GM18499 (cell line): ENCODE measurements around the gene TGFBR3.
"Not testable (repeated sequence)": the region's sequence is repeated elsewhere in the genome, so short reads cannot be mapped to it uniquely, and the experiment has no call there.

ENCODE experiments used
- ATAC-seq: cut with Tn5 transposase; IDR thresholded peaks from one replicate; pipeline ENCODE4 v1.9.1; 2021; ENCODE audit warnings: moderate number of reproducible peaks; ENCODE audit not compliant: insufficient read depth, unreplicated experiment

The TGFBR3 gene

GRCh38 chr1:91852011-91852410 lies 33.9 kb downstream of the TGFBR3 start:
- not testable (repeated sequence) for ATAC-seq

DNA sequence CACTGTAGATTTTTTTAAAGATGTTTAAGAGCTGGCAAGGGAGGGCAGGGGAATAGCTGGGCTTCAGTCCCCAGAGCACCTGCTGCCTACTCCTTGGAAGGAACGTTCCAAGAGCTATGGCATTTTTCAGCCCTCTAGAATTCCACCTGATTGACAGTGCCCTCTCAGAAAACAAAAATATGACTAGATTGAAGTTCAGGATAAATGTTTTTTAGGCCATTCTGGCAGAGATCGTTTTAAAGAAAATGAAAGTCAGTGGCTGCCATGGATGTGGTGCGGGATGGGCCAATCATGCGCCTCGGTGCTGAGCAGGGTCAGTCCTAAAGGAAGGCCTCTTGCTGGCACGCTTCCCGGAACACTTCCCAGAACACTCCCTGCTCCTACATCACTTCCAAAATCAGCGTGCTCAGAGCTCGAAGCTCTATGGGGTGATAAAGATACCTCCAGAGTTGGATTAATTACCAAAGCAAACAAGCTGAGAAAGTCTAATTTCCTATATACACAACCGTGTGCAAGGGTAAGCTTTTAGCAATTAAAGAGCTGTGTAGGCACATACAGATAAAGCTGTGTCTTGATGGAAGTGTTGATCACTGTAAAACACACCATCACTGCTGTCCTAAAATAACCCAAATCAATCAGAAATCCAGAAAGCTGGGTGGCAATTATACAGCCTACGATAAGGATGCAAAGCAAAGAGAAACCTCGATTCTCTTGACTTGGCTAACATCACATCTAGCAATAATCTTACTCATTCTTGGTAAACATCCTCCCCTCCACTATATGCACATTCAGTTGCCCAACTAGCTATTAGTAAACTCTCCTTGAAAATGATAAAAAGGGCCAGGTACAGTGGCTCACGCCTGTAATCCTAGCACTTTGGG lies 34.6 kb downstream of the TGFBR3 start:
- no peak for ATAC-seq

DNA sequence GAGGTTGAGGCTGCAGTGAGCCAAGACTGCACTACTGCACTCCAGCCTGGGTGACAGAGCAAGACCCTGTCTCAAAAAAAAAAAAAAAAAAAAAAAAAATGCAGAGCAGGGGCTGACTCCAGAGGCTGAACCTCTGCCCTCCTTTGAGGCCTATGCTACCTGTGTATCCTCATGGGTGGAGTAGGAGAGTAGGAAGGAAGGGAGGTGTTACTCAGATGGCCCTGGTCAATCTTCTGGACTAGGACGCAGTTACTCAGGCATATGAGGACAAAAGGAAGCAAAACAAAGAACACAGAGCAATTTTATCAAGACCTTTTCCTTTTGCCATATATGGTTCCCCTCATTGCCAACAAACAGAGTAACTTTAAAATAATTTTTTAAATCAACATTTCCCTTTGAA lies 35.2 kb downstream of the TGFBR3 start:
- ATAC-seq: no peak

DNA sequence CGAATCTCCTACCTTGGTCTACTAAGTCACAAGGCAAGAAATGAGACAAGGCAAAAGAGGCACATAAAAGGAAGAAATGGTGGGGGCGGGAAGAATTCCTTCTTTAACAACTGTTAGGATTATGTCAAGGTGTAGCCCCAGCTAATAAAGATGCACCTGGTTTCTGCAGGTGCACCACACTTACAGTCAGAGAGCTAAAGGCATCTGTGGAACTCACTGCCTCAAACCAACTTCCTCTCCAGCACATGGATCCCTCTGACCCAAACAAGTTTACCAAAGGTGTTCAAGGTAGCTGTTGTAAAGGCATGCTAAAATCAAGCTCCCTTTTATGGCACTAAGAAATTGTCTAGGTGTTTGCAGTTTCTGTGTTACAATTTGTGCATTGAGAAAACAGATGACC lies 38.1 kb downstream of the TGFBR3 start:
- no peak for ATAC-seq

GRCh38 chr1:91846639-91847013 lies 39.3 kb downstream of the TGFBR3 start:
- no peak for ATAC-seq

DNA sequence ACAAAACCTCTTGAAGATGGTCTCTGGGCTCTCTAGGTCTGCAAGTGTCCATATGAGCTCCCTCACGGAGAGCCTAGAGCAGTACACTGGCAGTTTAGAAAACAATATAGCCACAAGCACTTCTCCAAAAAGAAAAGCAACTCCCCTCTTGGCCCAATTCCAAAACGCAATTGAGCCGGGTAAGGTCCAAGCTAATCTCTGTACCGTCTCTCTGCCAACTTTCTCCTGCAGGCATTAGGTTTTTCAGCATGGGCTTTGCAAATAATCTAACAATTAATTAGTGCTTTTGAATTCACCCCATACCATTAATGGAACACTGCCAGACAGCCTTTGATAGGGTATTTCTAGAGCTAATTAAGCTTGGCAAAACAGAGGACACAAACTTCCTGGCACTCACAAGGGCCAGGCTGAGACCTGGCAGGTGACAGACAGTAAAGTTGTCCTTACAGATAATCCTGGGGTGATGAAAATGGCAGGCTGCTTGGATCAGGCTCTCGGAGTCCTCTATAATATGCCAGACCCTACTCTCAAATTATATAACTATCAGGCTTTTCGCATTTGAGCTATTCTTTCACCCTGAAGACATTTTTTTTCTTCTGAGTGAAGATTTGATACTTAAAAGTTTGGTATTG lies 39.8 kb downstream of the TGFBR3 start:
- ATAC-seq: no peak

GRCh38 chr1:91844862-91845528 lies 41.0 kb downstream of the TGFBR3 start:
- no peak for ATAC-seq

- ATAC-seq: no peak
These were observed 42.1 kb downstream of the TGFBR3 start for GRCh38 chr1:91843843-91844242.

DNA sequence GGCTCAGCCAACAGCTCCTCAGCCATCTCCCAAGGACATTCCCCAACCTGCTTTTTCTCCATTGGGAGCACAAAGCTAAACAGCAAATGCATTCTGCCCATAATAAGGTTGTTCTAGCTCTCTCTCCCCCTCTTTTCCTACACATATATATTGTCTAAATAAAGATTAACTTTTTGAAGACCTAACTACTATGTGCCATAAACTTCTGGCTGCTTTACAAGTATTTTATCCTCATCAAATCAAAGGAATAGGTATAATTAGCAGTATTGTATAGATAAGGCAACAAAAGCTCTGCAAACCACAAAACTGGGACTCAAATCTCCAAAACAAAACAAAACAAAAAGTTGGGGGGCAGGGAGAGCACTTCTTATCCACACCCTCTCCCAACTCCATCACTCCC lies 43.4 kb downstream of the TGFBR3 start:
- ATAC-seq: no peak

DNA sequence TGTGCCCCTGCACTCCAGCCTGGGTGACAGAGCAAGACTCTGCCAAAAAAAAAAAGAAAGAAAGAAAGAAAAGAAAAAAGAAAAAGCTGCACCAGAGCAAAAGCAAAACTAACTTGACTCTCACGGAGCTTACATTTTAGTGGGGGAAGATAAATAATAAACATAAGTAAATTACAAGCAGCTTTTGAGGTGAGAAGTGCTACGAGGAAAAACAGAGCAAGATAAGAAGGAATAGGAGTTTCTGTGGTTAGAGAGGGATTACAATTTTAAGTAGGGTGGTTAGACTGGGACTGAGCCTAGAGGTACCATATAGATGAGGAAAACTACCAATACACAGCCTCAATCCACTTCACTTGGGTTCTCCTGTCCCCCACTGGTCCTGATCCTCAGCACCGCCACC lies 43.9 kb downstream of the TGFBR3 start:
- no peak for ATAC-seq

DNA sequence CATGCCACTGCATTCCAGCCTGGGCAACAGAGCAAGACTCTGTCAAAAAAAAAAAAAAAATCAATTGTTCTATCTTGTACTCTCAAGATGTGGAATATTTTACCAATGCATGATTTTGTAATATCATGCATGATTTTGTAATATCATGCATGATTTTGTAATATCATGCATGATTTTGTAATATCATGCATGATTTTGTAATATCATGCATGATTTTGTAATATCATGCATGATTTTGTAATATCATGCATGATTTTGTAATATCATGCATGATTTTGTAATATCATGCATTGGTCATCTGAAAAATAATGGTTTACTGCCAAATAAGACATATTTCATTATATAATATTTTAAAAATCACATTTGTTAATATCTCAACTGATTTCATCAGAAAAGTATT lies 45.7 kb downstream of the TGFBR3 start:
- ATAC-seq: not testable (repeated sequence)

DNA sequence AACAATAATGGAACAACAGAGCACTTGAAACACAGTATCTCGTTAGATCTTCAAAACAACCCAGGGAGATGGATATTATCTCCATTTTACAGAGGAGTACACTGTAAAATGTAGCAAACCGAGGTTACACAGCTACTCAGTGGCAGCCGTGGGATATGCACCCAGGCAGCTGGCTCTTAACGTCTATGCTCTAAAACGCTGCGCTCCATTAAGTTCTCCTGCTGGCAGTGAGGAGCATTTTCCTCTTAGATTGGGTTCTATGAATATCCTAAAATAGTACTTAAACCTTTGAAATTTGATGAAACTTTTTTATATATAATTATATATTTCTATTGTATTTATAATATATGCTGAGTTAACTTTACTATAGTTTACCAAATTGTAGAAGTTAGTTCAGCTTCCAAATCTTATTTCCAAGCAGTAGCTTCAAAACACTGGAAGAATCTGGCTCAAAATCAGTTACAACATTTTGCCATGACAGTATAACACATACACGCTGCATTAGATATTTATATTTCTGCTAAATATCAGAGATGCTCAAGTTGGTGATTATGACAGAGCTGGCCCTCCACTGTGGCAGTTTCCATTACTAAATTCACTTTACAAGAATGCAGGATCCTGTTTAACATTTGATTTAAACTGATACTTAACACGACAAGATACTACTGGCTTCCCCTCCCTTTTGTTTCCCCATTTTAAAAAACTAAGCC lies 49.5 kb downstream of the TGFBR3 start:
- ATAC-seq: no peak

DNA sequence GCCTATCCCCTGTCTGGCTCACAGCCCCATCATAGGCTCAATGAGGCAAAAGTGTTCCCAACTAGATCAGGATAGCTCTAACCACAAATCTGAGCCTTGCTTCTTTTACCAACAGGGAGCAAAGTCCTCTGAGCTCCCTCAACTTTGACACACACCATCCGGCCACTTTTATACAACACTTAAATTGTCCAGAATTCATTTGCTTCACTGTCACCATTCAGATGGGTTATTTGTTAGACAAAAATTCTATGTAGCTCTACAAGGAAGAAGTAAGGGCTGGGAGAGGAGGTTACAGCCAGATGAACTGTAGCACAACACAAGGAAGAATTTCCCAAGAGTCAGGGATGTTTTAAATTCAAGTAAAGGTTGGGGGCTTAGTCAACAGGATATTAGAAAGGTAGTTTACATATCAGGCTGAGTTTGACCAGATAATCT lies 50.8 kb downstream of the TGFBR3 start:
- ATAC-seq: no peak

DNA sequence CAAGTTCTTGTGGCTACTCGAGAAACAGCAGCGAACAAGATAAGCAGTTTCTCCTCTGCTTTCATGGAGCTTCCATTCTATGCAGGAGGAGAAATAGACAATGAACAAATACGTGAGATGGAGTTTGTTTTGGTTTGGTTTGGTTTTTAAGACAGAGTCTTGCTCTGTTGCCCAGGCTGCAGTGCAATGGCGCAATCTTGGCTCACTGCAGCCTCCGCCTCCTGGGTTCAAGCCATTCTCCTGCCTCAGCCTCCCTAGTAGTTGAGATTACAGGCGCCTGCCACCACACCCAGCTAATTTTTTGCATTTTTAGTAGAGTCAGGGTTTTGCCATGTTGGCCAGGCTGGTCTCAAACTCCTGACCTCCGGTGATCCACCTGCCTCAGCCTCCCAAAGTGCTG lies 51.4 kb downstream of the TGFBR3 start:
- ATAC-seq: not testable (repeated sequence)

DNA sequence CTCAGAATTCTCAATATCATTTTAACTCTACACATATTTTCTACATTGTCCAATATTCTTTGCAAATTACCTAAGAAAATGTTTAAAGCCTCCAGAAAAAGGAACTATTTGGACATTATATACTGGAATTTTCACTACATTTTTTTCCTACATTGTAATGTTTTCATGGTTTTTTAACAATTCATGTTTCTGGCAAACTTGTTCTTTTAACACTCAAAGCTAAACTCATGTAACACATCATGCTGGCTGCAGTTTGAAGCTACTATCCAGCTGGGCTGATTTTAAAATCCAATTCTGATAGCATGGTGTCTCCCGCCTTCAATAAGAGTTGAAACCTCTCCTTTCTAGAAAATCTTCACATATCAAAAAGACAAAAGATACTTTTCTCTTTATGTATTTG lies 52.0 kb downstream of the TGFBR3 start:
- no peak for ATAC-seq

DNA sequence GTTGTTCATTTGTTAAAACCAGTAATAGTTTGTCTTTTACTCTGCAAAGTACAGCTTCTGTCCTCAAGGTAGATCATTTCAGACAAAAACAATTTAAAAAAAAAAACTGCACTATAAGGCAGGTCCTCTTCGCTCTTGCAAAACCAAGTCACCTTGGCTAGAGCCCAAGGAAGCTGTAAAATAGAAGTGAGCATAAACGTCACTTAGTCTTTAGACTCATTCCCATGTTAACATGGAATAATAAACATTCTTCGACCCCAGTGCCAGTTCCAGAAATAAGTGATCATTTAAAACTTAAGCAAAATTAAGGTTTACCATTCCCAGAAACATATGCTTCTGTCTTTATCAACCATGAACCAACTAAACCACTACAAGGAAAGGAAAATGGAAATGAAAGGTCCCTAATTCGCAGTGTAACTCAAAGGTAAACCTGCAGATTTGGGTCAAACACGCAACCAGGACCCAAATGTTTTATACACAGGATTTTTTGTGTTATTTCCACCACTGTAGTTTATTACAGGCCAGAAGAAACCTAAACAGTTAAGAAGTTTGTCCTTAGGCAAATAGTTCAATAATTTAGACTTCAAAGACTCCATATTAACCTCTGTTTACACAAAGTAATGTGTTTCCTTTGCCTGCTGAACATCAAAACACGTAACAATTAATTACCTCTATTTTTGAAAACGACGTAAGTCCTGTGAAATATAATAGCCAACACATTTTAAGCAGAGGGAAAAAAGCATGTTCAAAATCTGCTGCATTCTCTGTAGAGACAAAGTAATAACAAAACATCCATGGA lies 54.6 kb downstream of the TGFBR3 start:
- ATAC-seq: no peak

DNA sequence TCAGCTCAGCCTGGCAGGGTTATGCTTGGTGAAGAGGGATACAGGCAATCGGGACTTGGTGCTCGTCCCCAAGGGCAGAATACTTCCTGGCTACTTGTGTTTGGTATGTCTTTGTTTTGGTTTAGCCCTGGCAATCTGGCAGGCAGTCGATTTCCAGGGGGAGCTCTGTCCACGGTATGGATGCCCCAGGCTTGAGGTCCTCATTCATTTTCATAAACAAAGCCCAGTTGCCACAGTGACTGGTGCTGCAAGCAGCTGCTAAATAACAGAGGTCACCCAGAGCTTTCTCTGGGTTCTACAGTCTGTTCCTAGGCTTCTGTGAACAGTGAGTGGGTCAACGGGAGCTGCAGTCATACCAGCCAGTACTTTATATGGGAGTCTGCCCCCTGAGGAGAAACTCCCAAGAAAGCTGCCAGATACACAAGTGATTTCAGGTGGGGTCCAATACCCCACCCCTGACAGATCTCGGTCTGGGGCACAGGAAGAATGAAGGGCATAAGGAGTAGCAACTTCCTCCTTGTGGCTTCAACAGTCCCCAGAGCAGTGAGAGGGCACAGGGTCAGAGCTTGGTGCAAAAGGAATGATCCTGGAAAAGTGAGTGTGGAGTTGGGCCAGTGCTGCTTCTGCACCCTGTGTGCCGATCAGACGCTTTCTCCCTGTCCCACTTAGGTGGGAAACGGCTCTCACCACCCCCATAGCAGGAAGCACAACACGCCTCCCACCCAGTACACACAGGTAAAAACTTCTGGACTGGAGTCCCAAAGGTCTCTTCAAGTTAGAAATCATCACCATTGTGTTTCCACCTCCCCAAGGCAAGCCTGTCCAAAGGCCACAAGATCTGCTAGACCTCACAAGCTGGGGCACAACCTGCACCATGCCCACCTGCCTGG lies 55.5 kb downstream of the TGFBR3 start:
- no peak for ATAC-seq

GRCh38 chr1:91829293-91830153 lies 56.4 kb downstream of the TGFBR3 start:
- ATAC-seq: no peak
